ENCODE data around the gene DAB1.
A peak's percentile ranks its signal among the peaks of the same experiment; 100 is the strongest.

The DAB1 gene

DNA sequence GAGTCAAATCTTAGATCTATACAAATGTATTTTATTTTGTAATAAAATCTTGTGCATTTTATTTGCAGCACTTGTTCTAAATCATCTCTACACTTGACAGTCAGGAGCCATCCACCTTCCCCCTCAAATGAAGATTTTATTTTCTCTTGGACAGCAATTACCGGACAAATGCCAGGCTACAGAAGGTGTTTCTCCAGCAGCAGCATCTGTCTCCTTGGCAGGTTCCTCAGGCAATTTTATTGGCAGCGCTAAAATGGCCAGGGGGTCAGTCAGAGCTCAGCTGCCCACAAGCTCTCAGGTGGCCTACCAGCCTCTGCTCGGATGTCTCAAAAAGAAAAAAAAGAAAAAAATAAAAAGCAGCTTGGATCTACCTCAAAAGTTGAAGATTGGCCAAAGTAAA, 107.6 kb downstream of the DAB1 start:
- Histone ChIP-seq H3K9me3 (ENCODE audit: control extremely low read depth in 1 of 5, control insufficient read depth in 4 of 5, insufficient read depth in 2 of 5, low read depth in 1 of 5, low read length in 4 of 5) (no peaks in the 10 kb centered on the region), H3K4me3 (ENCODE audit: control insufficient read depth in 1 of 7, extremely low read depth in 1 of 7, insufficient read depth in 4 of 7, low read depth in 2 of 7, low read length in 6 of 7) (no peak overlapping the region), H3K4me1 (ENCODE audit: control extremely low read depth in 1 of 4, control insufficient read depth in 4 of 4, insufficient read depth in 4 of 4, low read length in 3 of 4) (no peaks in the 10 kb centered on the region), H3K36me3 (ENCODE audit: control insufficient read depth in 4 of 4, insufficient read depth in 4 of 4, low read length in 3 of 4) (no peaks in the 10 kb centered on the region), H3K27me3 (replicated peaks in 2 of 5; ENCODE audit: control insufficient read depth in 4 of 5, insufficient read depth in 5 of 5, low read length in 4 of 5) (no peaks in the 10 kb centered on the region), H3K27ac (ENCODE audit: insufficient read depth in 1 of 2, low read depth in 1 of 2, low read length in 2 of 2, poor library complexity in 1 of 2, severe bottlenecking in 2 of 2) (no peak overlapping the region)
- 100% methylated on average over 2 of the region's 3 CpGs for WGBS (ENCODE audit: insufficient coverage)
- no peak for DNase-seq
- POLR2A ChIA-PET = no interaction called here
- CTCF ChIA-PET = no interaction called here

DNA sequence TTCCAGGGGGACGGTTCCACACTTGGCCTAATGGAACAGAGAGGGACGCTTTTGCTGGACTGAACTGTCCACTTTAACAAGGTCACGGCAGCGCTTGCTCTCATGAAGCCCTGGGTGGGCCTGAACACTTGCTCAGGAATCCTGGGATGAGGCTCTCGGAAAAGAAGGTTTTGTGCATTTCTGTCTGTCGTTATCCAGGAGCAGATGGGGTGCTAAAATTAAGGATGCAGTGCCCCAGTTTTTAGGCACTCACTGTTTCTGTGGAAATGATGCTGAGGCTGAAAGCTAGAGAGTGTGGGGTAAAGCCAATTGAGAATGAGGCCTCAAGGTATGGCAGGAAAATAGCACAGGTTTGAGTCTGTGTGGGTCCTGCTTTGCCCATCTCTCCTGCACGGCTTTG, 111.0 kb downstream of the DAB1 start:
- ChIA-PET POLR2A (no interaction called here), CTCF (no interaction called here)
- H3K9me3 ChIP-seq (ENCODE audit: control extremely low read depth in 1 of 5, control insufficient read depth in 4 of 5, insufficient read depth in 2 of 5, low read depth in 1 of 5, low read length in 4 of 5) = no peaks in the 10 kb centered on the region
- no peak overlapping the region for H3K4me3 ChIP-seq (ENCODE audit: control insufficient read depth in 1 of 7, extremely low read depth in 1 of 7, insufficient read depth in 4 of 7, low read depth in 2 of 7, low read length in 6 of 7)
- H3K36me3 ChIP-seq (ENCODE audit: control insufficient read depth in 4 of 4, insufficient read depth in 4 of 4, low read length in 3 of 4) = no peaks in the 10 kb centered on the region
- no peak overlapping the region for H3K27ac ChIP-seq (ENCODE audit: insufficient read depth in 1 of 2, low read depth in 1 of 2, low read length in 2 of 2, poor library complexity in 1 of 2, severe bottlenecking in 2 of 2)
- no peak for DNase-seq
- peaks cover 0 to 2% (median 0%) of the 10 kb centered on the region in 5 experiments for H3K27me3 ChIP-seq (replicated peaks in 2 of 5; ENCODE audit: control insufficient read depth in 4 of 5, insufficient read depth in 5 of 5, low read length in 4 of 5)
- H3K4me1 ChIP-seq (ENCODE audit: control extremely low read depth in 1 of 4, control insufficient read depth in 4 of 4, insufficient read depth in 4 of 4, low read length in 3 of 4) = no peaks in the 10 kb centered on the region
- WGBS (ENCODE audit: insufficient coverage) = 96% methylated on average over 7 of the region's 7 CpGs

DNA sequence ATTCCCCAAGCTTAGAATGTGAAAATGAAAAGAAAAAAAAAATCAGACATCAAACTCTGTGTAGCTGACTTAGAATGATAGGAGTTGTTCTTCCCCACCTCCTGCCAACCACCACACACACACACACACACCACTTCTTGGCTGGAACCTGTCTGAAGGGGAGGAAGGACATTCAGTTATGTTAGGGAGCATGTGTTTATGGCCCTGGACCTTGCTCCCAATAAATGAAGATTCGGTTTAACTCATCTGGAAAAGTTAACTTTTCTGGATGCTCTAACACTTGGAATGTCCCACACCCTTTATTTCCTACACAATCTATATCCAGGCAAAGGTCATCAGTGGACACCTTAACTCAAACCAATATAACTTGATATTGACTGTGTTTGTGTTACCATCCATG, 112.4 kb downstream of the DAB1 start:
- Histone ChIP-seq H3K27me3 (replicated peaks in 2 of 5; ENCODE audit: control insufficient read depth in 4 of 5, insufficient read depth in 5 of 5, low read length in 4 of 5) (peaks cover 0 to 2% (median 0%) of the 10 kb centered on the region in 5 experiments), H3K27ac (ENCODE audit: insufficient read depth in 1 of 2, low read depth in 1 of 2, low read length in 2 of 2, poor library complexity in 1 of 2, severe bottlenecking in 2 of 2) (no peak overlapping the region), H3K4me1 (ENCODE audit: control extremely low read depth in 1 of 4, control insufficient read depth in 4 of 4, insufficient read depth in 4 of 4, low read length in 3 of 4) (no peaks in the 10 kb centered on the region), H3K36me3 (ENCODE audit: control insufficient read depth in 4 of 4, insufficient read depth in 4 of 4, low read length in 3 of 4) (no peaks in the 10 kb centered on the region), H3K4me3 (ENCODE audit: control insufficient read depth in 1 of 7, extremely low read depth in 1 of 7, insufficient read depth in 4 of 7, low read depth in 2 of 7, low read length in 6 of 7) (no peak overlapping the region), H3K9me3 (ENCODE audit: control extremely low read depth in 1 of 5, control insufficient read depth in 4 of 5, insufficient read depth in 2 of 5, low read depth in 1 of 5, low read length in 4 of 5) (peaks cover 0 to 3% (median 0%) of the 10 kb centered on the region in 5 experiments)
- no CpG with 5 or more reads among the region's 1 CpG for WGBS (ENCODE audit: insufficient coverage)
- CTCF ChIA-PET = no interaction called here
- no peak for DNase-seq
- POLR2A ChIA-PET = no interaction called here

DNA sequence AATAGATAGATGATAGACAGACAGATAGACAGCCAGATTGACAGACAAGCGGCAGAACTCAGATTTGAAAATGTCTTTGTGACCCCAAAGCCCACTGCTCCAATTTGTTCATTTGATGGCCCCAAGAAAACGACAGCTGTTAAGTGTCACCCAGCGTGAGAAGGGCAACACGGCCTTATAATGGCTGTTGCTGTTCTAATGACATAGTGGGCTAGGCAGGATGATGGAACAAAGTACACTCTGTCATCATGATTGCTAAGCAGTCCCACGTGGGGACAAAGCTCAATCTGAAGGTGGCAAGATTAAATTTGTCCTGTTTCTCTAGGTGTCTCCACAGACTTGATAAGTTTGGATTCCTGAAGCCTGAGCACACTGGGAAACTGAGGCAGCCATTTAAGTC, 112.9 kb downstream of the DAB1 start:
- POLR2A ChIA-PET = no interaction called here
- no peaks in the 10 kb centered on the region for H3K4me1 ChIP-seq (ENCODE audit: control extremely low read depth in 1 of 4, control insufficient read depth in 4 of 4, insufficient read depth in 4 of 4, low read length in 3 of 4)
- peaks cover 0 to 3% (median 0%) of the 10 kb centered on the region in 5 experiments for H3K9me3 ChIP-seq (ENCODE audit: control extremely low read depth in 1 of 5, control insufficient read depth in 4 of 5, insufficient read depth in 2 of 5, low read depth in 1 of 5, low read length in 4 of 5)
- H3K36me3 ChIP-seq (ENCODE audit: control insufficient read depth in 4 of 4, insufficient read depth in 4 of 4, low read length in 3 of 4) = no peaks in the 10 kb centered on the region
- H3K4me3 ChIP-seq (ENCODE audit: control insufficient read depth in 1 of 7, extremely low read depth in 1 of 7, insufficient read depth in 4 of 7, low read depth in 2 of 7, low read length in 6 of 7) = no peak overlapping the region
- peaks cover 0 to 2% (median 0%) of the 10 kb centered on the region in 5 experiments for H3K27me3 ChIP-seq (replicated peaks in 2 of 5; ENCODE audit: control insufficient read depth in 4 of 5, insufficient read depth in 5 of 5, low read length in 4 of 5)
- CTCF ChIA-PET = no interaction called here
- no peak for DNase-seq
- WGBS (ENCODE audit: insufficient coverage) = 88% methylated on average over 5 of the region's 5 CpGs
- H3K27ac ChIP-seq (ENCODE audit: insufficient read depth in 1 of 2, low read depth in 1 of 2, low read length in 2 of 2, poor library complexity in 1 of 2, severe bottlenecking in 2 of 2) = no peak overlapping the region

DNA sequence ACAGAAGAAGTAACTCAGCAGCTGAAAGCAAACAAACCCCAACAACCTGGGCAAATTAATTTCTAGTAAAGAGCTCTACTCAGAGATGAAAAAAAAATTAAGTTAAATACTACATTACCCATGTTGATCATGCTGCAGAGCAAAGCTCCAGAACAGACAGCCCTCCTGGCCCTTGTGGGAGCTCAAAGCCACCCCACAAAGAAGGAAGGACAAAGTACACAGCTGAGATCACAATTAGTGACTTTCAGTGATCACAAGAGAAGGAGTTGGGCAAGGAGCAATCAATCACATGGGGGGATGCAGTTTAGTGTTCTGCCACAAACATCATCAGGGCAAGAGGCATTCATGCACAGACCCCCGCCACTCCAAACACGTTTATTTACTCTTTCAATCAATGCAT, 114.2 kb downstream of the DAB1 start:
- Histone ChIP-seq H3K4me3 (ENCODE audit: control insufficient read depth in 1 of 7, extremely low read depth in 1 of 7, insufficient read depth in 4 of 7, low read depth in 2 of 7, low read length in 6 of 7) (no peak overlapping the region), H3K4me1 (ENCODE audit: control extremely low read depth in 1 of 4, control insufficient read depth in 4 of 4, insufficient read depth in 4 of 4, low read length in 3 of 4) (no peaks in the 10 kb centered on the region), H3K27ac (ENCODE audit: insufficient read depth in 1 of 2, low read depth in 1 of 2, low read length in 2 of 2, poor library complexity in 1 of 2, severe bottlenecking in 2 of 2) (no peak overlapping the region), H3K27me3 (replicated peaks in 2 of 5; ENCODE audit: control insufficient read depth in 4 of 5, insufficient read depth in 5 of 5, low read length in 4 of 5) (peaks cover 0 to 2% (median 0%) of the 10 kb centered on the region in 5 experiments), H3K9me3 (ENCODE audit: control extremely low read depth in 1 of 5, control insufficient read depth in 4 of 5, insufficient read depth in 2 of 5, low read depth in 1 of 5, low read length in 4 of 5) (peaks cover 0 to 3% (median 0%) of the 10 kb centered on the region in 5 experiments), H3K36me3 (ENCODE audit: control insufficient read depth in 4 of 4, insufficient read depth in 4 of 4, low read length in 3 of 4) (no peaks in the 10 kb centered on the region)
- no peak for DNase-seq
- CTCF ChIA-PET = no interaction called here
- no CpG with 5 or more reads among the region's 2 CpGs for WGBS (ENCODE audit: insufficient coverage)
- POLR2A ChIA-PET = no interaction called here

DNA sequence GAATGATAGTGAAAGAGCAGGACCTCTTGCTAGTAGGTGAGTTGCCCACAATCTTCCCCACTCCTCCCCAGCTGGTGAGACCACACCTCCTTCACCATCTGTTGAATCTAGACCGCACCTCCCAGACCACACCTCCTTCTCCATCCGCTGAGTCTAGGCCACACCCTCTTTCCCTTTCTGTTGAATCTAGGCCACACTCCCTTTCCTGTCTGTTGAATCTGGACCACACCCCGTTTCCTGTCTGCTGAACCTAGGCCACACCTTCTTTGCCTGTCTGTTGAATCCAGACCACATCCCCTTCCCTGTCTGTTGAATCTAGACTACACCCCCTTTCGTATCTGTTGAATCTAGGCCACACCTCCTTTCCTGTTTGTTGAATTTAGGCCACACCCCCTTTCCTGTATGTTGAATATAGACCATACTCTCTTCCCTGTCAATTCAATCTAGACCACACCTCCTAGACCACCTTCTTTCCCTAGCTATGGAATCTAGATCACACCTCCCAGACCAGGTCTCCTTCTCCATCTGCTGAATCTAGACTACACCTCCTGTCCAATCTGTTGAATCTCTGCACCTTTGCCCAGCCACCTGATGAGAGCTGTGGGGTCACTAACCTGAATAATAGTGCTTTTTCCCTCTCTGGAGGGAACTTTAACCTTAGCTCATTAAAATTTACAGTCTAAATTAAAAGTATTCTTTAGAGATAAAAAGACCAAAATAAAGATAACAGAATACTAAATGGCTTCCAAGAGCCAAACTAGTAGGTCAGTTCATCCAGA, 116.3 kb downstream of the DAB1 start:
- Histone ChIP-seq H3K36me3 (ENCODE audit: control insufficient read depth in 4 of 4, insufficient read depth in 4 of 4, low read length in 3 of 4) (no peaks in the 10 kb centered on the region), H3K4me3 (ENCODE audit: control insufficient read depth in 1 of 7, extremely low read depth in 1 of 7, insufficient read depth in 4 of 7, low read depth in 2 of 7, low read length in 6 of 7) (no peak overlapping the region), H3K4me1 (ENCODE audit: control extremely low read depth in 1 of 4, control insufficient read depth in 4 of 4, insufficient read depth in 4 of 4, low read length in 3 of 4) (no peaks in the 10 kb centered on the region), H3K27me3 (replicated peaks in 2 of 5; ENCODE audit: control insufficient read depth in 4 of 5, insufficient read depth in 5 of 5, low read length in 4 of 5) (peaks cover 0 to 2% (median 0%) of the 10 kb centered on the region in 5 experiments), H3K27ac (ENCODE audit: insufficient read depth in 1 of 2, low read depth in 1 of 2, low read length in 2 of 2, poor library complexity in 1 of 2, severe bottlenecking in 2 of 2) (no peak overlapping the region), H3K9me3 (ENCODE audit: control extremely low read depth in 1 of 5, control insufficient read depth in 4 of 5, insufficient read depth in 2 of 5, low read depth in 1 of 5, low read length in 4 of 5) (peaks cover 0 to 3% (median 0%) of the 10 kb centered on the region in 5 experiments)
- 79% methylated on average over 3 of the region's 4 CpGs for WGBS (ENCODE audit: insufficient coverage)
- CTCF ChIA-PET = no interaction called here
- POLR2A ChIA-PET = no interaction called here
- DNase-seq = peak; percentile 50 to 83 (median 64)

DNA sequence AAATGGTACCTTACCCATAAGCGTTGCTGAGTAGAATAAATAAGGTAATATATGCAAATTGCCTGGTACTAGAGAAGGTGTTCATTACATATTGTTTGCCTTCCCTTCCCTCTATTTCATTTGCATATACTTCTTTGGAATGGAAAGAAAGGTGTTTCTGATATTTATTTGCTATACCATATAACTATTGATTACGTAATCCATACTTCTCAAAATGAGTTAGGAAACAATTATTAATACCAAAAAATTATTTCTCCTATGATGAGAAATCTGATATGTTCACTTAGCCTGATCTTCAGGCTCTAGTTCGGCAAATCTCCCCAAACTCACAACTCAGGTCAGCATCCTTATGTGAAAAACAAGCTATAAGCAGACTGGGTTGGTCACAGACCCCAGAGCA, 119.3 kb downstream of the DAB1 start:
- Histone ChIP-seq H3K9me3 (ENCODE audit: control extremely low read depth in 1 of 5, control insufficient read depth in 4 of 5, insufficient read depth in 2 of 5, low read depth in 1 of 5, low read length in 4 of 5) (peaks cover 0 to 3% (median 0%) of the 10 kb centered on the region in 5 experiments), H3K4me1 (ENCODE audit: control extremely low read depth in 1 of 4, control insufficient read depth in 4 of 4, insufficient read depth in 4 of 4, low read length in 3 of 4) (no peaks in the 10 kb centered on the region), H3K27ac (ENCODE audit: insufficient read depth in 1 of 2, low read depth in 1 of 2, low read length in 2 of 2, poor library complexity in 1 of 2, severe bottlenecking in 2 of 2) (no peak overlapping the region), H3K4me3 (ENCODE audit: control insufficient read depth in 1 of 7, extremely low read depth in 1 of 7, insufficient read depth in 4 of 7, low read depth in 2 of 7, low read length in 6 of 7) (no peak overlapping the region), H3K36me3 (ENCODE audit: control insufficient read depth in 4 of 4, insufficient read depth in 4 of 4, low read length in 3 of 4) (no peaks in the 10 kb centered on the region), H3K27me3 (replicated peaks in 2 of 5; ENCODE audit: control insufficient read depth in 4 of 5, insufficient read depth in 5 of 5, low read length in 4 of 5) (no peaks in the 10 kb centered on the region)
- 90% methylated on average over 1 of the region's 3 CpGs for WGBS (ENCODE audit: insufficient coverage)
- CTCF ChIA-PET = no interaction called here
- POLR2A ChIA-PET = no interaction called here
- DNase-seq = no peak
